HG03097 (cell line): Measurements from ENCODE around the gene MMRN2.
"Not testable (repeated sequence)": the region's sequence is repeated elsewhere in the genome, so short reads cannot be mapped to it uniquely, and the experiment has no call there.

ENCODE experiments used
- ATAC-seq: cut with Tn5 transposase; IDR thresholded peaks from one replicate; pipeline ENCODE4 v1.9.1; 2021; ENCODE audit not compliant: unreplicated experiment, low FRiP score

The MMRN2 gene

DNA sequence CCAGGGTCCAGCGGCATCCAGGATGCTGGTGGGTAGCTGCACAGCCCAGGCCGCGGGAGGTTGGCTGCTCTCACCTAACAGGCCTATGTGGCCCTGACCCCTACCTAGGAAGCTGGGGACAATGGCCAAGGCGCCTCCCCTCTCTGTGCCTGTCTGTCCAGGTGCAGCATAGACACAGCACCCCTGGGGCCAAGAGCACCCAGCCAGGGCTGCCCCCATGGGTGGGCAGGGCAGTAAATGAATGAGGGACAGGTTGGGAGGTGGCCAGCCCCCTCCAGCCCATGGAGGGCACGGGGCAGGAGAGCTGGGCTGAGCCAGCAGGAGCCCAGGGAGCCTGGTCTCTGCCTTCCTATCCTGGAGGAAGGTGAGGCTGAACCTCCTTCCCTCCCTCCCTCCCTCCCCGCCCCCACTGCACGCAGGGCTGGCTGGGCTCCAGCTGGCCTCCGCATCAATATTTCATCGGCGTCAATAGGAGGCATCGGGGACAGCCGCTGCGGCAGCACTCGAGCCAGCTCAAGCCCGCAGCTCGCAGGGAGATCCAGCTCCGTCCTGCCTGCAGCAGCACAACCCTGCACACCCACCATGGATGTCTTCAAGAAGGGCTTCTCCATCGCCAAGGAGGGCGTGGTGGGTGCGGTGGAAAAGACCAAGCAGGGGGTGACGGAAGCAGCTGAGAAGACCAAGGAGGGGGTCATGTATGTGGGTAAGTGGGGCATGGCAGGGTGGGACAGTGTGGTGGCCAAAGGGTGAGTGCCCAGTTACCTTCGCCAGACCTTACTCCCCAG is 893 bp upstream of the MMRN2 start, which contains the start of gene SNCG:
Gene SNCG (plus strand): TSS at position 484 of the 785 bp plus-strand sequence. CDS start 99 bp downstream, at position 583.
- no peak for ATAC-seq

DNA sequence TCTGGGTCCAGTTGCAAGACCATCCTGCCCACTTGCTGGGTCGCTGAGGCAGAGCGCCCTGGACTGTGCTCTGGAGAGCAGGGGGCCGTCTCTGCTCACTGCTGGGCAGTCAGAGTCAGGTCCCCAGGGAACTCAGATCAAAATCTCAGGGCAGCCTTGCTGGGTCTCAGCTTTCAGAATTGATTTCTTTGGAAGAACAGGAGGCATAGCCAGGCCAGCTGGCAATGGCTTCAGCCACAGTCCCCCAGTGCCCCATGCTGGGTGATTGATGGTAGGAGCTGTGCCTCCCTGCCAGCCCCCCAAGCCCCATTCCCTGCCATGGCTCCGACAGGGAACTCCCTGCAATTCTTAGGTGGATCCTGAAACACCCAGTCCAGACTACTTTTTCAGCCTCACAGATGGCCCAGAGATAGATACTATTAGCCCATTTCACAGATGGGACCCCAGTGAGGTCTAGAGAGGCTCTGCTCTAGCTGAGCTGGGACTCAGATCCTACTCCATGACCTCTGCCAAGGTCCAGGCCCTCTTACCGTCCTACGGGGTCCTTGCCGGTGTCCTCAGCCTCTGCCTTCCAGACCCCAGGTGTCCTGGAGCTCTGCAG is 467 bp downstream of the MMRN2 start:
- ATAC-seq, result no peak

DNA sequence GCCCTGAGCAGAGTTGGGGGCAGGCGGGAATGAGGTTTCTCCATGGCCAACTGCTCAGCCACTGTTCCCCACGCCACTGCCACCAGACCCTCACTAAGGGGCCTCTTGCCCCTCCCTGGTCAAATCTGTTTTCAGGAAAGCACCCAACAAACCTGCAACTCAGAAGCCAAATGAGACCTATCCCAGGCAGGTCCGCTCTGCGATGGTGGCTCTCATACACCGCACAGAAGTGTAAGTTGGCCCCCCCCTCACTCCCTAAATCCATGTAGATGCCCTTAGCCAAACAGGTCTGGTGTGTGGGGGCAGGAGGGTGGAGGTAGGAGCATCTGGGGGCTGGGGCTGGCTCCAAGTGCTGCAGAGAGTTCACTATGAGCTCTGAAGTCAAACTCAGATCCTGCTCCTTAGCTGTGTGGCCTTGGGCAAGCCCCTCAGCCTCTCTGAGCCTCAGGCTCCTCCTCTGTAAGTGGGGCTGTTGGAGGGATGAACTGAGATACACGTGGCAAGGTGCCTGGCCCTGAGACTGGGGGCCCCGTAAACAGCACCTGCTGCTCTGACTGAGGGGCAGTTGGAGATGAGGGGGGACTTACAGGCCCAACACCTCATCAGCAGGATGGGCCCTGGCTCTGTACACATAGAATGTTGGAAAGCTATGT is 1.1 kb downstream of the MMRN2 start:
- no peak for ATAC-seq

GRCh38 chr10:86955501-86956194 is 1.8 kb downstream of the MMRN2 start:
- ATAC-seq, result no peak

DNA sequence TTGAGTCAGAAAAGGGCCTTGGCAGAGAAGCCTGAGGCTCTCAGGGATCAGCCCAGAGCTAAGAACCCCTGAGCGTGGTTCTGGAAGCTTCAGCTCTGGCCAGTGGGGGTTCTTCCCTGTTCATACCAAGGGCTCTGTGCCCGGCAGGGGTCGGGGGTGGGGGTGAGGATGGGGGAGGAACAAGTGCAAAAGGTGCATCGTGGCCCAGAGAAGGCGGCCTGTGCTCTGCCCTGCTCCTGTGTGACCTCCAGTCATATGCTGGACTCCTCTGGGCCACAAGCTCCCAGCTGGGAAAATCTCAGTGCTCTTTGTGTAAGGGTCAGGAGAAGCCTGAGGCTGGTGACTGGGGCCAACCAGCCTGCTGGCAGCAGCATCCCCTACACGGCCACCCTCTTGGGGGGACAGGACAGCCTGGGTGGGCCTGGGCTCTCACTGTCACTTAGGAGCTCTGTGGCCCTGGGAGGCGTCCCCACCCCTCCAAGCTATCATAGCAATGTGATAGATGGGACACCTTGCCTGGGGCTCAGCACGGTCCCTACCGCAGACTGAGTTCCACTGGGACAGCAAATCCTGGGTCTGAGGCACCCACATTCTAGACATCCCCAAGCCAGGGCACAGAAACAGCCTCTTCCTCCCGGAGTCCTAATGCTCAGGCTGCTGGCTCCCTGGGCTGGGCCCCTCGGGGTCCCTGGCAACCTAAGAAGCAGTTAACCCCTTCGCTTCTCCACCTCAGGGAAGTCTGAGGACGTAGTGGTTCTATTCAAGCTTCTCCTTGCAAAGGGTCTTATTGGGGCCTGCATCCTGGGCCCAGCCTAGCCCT is 2.5 kb downstream of the MMRN2 start:
- ATAC-seq, result no peak

- no peak for ATAC-seq
Measured at GRCh38 chr10:86953747-86954680, 3.4 kb downstream of the MMRN2 start.

DNA sequence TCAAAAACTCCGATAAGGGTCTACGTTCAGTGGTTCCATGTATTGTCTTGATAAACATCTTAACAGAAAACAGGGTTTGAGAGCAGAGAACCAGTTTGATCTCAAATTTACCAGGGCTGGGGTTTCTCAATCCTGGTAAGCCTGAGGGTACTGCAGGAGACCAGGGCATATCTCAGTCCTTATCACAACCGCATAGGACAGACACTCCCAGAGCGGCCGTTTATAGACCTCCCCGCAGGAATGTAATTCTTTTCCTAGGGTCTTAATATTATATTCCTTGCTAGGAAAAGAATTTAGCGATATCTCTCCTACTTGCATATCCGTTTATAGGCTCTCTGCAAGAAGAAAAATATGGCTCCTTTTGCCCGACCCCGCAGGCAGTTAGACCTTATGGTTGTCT is 4.7 kb downstream of the MMRN2 start:
- not testable (repeated sequence) for ATAC-seq

GRCh38 chr10:86952106-86952505 is 5.3 kb downstream of the MMRN2 start:
- no peak for ATAC-seq

- no peak for ATAC-seq
Measured at GRCh38 chr10:86951184-86951761, 6.1 kb downstream of the MMRN2 start.

DNA sequence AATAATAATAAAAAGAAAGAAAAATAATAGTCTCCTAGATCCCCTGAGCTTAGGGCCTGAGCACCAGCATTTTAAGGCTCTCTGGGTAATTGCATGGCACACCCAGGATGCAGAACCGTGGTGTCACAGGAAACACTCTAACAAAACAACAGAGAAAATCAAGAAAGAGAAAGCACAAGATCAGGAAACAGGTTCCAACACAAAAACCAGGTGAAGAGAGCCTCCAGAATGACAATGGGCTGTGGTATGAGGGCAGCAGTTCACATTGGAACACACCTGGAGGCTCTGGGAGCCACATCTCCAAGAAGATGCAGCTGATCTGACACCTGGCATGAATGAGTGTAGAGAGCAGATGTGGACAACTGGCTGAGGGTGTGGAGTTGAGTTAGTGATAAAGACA is 7.1 kb downstream of the MMRN2 start:
- no peak for ATAC-seq

DNA sequence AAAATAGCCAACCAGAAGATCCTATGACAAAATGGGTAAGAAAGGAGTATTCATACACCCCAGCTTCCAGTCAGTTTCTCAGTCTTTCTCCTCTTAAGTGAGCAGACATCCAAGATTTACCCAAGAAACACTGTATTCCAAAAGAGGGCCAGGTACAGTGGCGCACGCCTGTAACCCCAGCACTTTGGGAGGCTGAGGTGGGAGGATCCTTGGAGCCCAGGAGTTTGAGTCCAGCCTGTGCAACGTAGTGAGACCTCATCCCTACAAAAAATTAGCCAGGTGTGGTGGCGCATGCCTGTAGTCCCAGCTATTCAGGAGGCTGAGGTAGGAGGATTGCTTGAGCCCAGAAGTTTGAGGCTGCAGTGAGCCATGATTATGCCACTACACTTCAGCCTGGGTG is 9.6 kb downstream of the MMRN2 start:
- not testable (repeated sequence) for ATAC-seq

GRCh38 chr10:86946213-86947155 is 10.9 kb downstream of the MMRN2 start:
- ATAC-seq, result no peak

- ATAC-seq, result no peak
Measured at GRCh38 chr10:86945361-86946212, 11.8 kb downstream of the MMRN2 start.

DNA sequence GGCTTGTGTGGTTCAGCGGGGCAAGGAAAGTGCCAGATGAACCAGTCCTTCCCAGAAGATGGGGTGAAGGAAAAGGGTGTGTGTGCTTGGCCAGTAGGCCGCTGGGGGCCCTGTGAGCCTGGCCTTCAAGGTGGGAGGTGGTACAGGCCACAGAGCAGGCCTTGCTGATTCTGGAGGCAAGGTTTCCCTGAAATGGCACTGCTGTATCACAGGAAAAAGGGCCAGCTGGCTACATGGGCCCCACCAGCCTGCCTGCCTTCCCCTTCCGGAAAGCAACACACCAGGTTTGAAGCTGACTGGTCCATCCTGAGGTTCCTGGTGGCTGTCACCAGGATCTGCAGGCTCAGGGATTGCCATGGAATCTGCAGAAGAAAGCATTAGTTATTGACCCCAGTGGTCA is 12.5 kb downstream of the MMRN2 start:
- ATAC-seq, result no peak

DNA sequence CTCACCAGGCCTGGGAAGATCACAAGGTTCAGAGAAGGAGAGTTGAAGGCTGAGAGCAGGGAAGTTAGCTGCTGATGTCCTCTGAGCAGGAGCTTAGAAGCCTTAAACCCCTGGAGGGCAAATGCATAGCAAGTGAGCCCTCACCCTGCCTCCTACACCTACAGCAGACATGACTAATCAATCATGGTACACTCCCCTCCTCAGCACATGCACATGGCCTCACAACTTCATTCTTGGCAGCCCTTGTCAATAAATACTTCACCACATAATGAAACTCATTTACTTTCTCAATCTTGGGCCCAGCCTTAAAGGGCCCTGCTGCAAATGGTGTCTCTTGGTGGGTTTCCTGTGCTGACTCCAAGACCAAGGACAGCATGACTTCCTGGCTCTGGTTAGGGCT is 12.9 kb downstream of the MMRN2 start:
- no peak for ATAC-seq

DNA sequence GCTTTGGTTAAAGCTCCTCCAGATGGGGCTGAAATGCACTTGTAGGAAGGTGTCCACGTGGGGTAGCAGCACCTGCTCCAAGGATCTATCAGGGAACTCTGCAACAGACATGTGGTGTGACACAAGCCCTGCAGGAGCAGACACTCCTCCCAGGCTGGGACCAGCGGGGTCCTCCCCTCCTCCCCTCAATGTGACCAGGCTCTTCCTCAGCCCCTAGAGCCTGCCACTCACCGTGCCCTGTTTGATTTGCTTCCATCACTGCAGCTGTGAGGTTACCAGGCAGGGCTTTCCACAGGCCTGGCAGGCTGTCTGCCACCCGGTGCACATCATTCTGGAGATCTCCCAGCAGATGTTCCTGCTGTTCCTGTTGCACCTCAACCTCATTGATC is 13.4 kb downstream of the MMRN2 start:
- no peak for ATAC-seq
